AG09319 (cell line): ENCODE data around the gene TEDC1.

Experiments used
- DNase-seq: peaks from one replicate; pipeline ENCODE4 v3.0.0-alpha.2; 2010; ENCODE audit warnings: low read depth; ENCODE audit errors: extremely low read depth
- CTCF ChIP-seq: IDR thresholded peaks from 2 replicates; pipeline ENCODE4 v1.5.1; 2011; ENCODE audit warnings: low read depth, mild to moderate bottlenecking, inconsistent platforms, low read length, moderate library complexity

The TEDC1 gene

GRCh38 chr14:105493921-105494605 is 3.0 kb downstream of the TEDC1 start:
- no peak for DNase-seq
- TF ChIP-seq CTCF: no peak

- TF ChIP-seq CTCF: no peak
- no peak for DNase-seq
These were observed 3.5 kb downstream of the TEDC1 start for GRCh38 chr14:105494606-105494929.

- no peak for TF ChIP-seq CTCF
- no peak for DNase-seq
These were observed 4.3 kb downstream of the TEDC1 start for GRCh38 chr14:105495101-105495989.

- DNase-seq: no peak
- no peak for TF ChIP-seq CTCF
These were observed 5.2 kb downstream of the TEDC1 start for GRCh38 chr14:105495990-105496830.

GRCh38 chr14:105496831-105497591 is 6.0 kb downstream of the TEDC1 start:
- no peak for DNase-seq
- no peak for TF ChIP-seq CTCF

- TF ChIP-seq CTCF: no peak
- DNase-seq: no peak
These were observed 6.8 kb downstream of the TEDC1 start for GRCh38 chr14:105497671-105498429.
